ENCODE data around the gene ARHGEF10L.

The ARHGEF10L gene

GRCh38 chr1:17610713-17611112 lies 71.2 kb downstream of the ARHGEF10L start:
- no peak for DNase-seq (ENCODE audit: low read depth)
- H3K4me3 ChIP-seq (ENCODE audit: low read length), result no peak overlapping the region
- TF ChIP-seq, protein P1, sequence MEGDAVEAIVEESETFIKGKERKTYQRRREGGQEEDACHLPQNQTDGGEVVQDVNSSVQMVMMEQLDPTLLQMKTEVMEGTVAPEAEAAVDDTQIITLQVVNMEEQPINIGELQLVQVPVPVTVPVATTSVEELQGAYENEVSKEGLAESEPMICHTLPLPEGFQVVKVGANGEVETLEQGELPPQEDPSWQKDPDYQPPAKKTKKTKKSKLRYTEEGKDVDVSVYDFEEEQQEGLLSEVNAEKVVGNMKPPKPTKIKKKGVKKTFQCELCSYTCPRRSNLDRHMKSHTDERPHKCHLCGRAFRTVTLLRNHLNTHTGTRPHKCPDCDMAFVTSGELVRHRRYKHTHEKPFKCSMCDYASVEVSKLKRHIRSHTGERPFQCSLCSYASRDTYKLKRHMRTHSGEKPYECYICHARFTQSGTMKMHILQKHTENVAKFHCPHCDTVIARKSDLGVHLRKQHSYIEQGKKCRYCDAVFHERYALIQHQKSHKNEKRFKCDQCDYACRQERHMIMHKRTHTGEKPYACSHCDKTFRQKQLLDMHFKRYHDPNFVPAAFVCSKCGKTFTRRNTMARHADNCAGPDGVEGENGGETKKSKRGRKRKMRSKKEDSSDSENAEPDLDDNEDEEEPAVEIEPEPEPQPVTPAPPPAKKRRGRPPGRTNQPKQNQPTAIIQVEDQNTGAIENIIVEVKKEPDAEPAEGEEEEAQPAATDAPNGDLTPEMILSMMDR (IDR thresholded peaks at IDR 0.05; ENCODE audit: insufficient read depth, low read depth, low read length, missing control alignments), result no peak

DNA sequence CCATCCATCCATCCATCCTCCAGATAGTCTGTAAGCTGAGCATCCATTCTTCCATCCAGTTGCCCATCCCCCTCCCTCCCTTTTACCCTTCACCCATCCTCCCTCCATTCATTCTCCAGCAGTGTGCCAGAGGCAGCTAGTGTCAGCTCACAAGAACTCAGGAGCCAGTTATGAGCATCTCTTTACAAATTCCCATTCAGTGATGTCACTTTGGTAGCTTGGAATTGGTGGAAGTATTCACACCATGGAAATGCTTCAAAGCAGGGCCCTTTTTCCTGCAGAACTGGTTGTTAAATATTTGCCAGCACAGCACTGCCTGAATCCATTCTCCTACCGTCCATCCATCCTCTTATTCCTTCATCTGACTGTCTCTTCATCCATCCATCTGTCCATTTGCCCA lies 72.5 kb downstream of the ARHGEF10L start:
- no peak overlapping the region for H3K4me3 ChIP-seq (ENCODE audit: low read length)
- peak; percentile 61 for DNase-seq (ENCODE audit: low read depth)
- TF ChIP-seq, protein P1 (IDR thresholded peaks at IDR 0.05; ENCODE audit: insufficient read depth, low read depth, low read length, missing control alignments), result no peak

DNA sequence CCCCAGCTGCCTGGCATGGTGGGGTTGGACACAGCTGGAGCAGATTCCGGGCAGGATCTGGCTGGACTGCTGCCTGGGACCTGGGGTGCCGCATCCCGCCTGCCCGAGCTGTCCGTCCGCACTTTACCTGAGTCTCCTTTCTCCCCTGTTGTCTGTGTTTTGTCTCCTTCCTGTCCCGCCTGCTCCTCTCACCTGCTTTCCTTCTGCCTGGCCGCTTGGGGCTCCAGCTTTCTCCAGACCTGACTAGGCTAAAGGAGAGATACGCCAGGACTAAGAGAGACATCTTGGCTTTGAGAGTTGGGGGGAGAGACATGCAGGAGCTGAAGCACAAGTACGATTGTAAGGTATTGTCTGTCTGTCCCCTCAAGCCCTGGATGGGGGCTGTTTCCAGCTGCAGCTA lies 73.3 kb downstream of the ARHGEF10L start:
- no peak overlapping the region for H3K4me3 ChIP-seq (ENCODE audit: low read length)
- no peak for DNase-seq (ENCODE audit: low read depth)
- TF ChIP-seq, protein P1 (IDR thresholded peaks at IDR 0.05; ENCODE audit: insufficient read depth, low read depth, low read length, missing control alignments), result no peak

DNA sequence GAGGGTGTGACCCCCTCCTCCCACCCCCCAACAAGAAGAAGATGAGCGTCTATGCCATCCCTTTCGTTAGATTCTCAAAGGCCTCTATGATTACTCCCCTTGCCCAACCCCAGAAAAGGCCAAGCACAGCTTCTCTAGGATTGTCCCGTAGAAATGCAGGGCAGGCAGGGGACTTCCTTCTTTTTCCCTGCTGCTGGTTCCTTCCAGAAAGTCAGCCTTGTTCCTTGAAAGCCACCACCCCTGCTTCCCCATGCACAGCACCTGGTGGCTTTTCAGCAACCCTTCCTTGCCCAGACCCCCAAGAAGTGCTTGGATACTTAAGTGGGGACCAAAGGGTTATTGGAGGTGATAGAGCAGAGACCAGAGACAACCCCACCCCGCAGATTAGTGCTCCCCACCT lies 75.1 kb downstream of the ARHGEF10L start:
- DNase-seq (ENCODE audit: low read depth), result no peak
- TF ChIP-seq, protein P1 (IDR thresholded peaks at IDR 0.05; ENCODE audit: insufficient read depth, low read depth, low read length, missing control alignments), result no peak
- no peak overlapping the region for H3K4me3 ChIP-seq (ENCODE audit: low read length)

DNA sequence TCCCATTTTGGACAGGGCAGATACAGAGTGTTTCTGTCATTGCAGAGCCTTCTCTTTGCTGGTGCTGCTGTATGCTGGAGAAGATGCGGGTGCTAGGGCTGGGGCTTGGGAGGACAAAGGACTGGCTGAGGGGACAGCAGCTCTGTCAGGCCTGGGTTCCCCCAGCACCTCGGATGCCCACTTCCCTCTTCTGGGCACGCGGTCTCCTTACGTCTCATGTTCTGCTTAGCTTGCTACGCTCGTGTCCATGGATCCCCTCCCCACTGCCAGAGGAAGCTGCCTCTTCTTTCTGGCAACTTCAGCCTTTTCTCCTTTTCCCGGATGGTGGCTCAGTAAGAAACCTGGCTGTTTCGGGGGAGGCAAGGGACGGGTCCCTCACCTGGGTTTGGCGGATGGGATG lies 75.7 kb downstream of the ARHGEF10L start:
- DNase-seq (ENCODE audit: low read depth), result no peak
- no peak overlapping the region for H3K4me3 ChIP-seq (ENCODE audit: low read length)
- TF ChIP-seq, protein P1 (IDR thresholded peaks at IDR 0.05; ENCODE audit: insufficient read depth, low read depth, low read length, missing control alignments), result no peak

- H3K4me3 ChIP-seq (ENCODE audit: low read length), result no peak overlapping the region
- no peak for DNase-seq (ENCODE audit: low read depth)
- TF ChIP-seq, protein P1 (IDR thresholded peaks at IDR 0.05; ENCODE audit: insufficient read depth, low read depth, low read length, missing control alignments), result no peak
Measured at GRCh38 chr1:17615959-17616358, 76.5 kb downstream of the ARHGEF10L start.

- peak; percentile 36 for DNase-seq (ENCODE audit: low read depth)
- TF ChIP-seq, protein P1 (IDR thresholded peaks at IDR 0.05; ENCODE audit: insufficient read depth, low read depth, low read length, missing control alignments), result no peak
- no peak overlapping the region for H3K4me3 ChIP-seq (ENCODE audit: low read length)
Measured at GRCh38 chr1:17616731-17617279, 77.3 kb downstream of the ARHGEF10L start.

Measured in epithelial cell of esophagus (primary cell).